HG03432 (cell line): ENCODE measurements around the gene ITM2A.

Experiments
- ATAC-seq: cut with Tn5 transposase; IDR thresholded peaks from one replicate; pipeline ENCODE4 v1.9.1; 2021; ENCODE audit warnings: mild to moderate bottlenecking, moderate library complexity; ENCODE audit not compliant: unreplicated experiment

The ITM2A gene

GRCh38 chrX:79325263-79325958 is 41.7 kb downstream of the ITM2A start:
- ATAC-seq, result no peak
